ENCODE results near the gene FCN1. TPM values are rescaled to one million over a fixed set of nuclear protein-coding genes. Genes with fewer than 3 reads are reported as not detected.

Gene FCN1
- total RNA-seq, 3 donors from 2014 or later, result 0.44 to 5.1 (median 2.9) TPM

- DNase-seq (ENCODE audit: low spot score in 2 of 2), result no peak
- no peak for TF ChIP-seq POLR2A (IDR thresholded peaks at IDR 0.05)
- no peak for TF ChIP-seq POLR2AphosphoS5 (IDR thresholded peaks at IDR 0.05)
- TF ChIP-seq, protein P1, sequence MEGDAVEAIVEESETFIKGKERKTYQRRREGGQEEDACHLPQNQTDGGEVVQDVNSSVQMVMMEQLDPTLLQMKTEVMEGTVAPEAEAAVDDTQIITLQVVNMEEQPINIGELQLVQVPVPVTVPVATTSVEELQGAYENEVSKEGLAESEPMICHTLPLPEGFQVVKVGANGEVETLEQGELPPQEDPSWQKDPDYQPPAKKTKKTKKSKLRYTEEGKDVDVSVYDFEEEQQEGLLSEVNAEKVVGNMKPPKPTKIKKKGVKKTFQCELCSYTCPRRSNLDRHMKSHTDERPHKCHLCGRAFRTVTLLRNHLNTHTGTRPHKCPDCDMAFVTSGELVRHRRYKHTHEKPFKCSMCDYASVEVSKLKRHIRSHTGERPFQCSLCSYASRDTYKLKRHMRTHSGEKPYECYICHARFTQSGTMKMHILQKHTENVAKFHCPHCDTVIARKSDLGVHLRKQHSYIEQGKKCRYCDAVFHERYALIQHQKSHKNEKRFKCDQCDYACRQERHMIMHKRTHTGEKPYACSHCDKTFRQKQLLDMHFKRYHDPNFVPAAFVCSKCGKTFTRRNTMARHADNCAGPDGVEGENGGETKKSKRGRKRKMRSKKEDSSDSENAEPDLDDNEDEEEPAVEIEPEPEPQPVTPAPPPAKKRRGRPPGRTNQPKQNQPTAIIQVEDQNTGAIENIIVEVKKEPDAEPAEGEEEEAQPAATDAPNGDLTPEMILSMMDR (IDR thresholded peaks at IDR 0.05), result no peak
- H3K27ac ChIP-seq, result peak overlapping the region in 1 of 2 donors; percentile 52
Observed at GRCh38 chr9:134898319-134898718, 19.4 kb downstream of the FCN1 start.

GRCh38 chr9:134897584-134898170 lies 20.0 kb downstream of the FCN1 start:
- intact Hi-C loops (cut with DNase I; ENCODE audit: low total_unique reads), result no loop called here
- Histone ChIP-seq H3K4me1 (peaks cover 0 to 8% of the 10 kb centered on the region in 2 donors), H3K27ac (peak overlapping the region in 1 of 2 donors; percentile 52), H3K4me3 (no peak overlapping the region), H3K36me3 (no peaks in the 10 kb centered on the region), H3K27me3 (no peaks in the 10 kb centered on the region), H3K9me3 (peaks cover 8 to 10% of the 10 kb centered on the region in 2 donors)
- TF ChIP-seq, protein P1 (IDR thresholded peaks at IDR 0.05), result no peak
- TF ChIP-seq POLR2A (IDR thresholded peaks at IDR 0.05), result no peak
- TF ChIP-seq POLR2AphosphoS5 (IDR thresholded peaks at IDR 0.05), result no peak
- no peak for DNase-seq (ENCODE audit: low spot score in 2 of 2)

More at GRCh38 chr9:134898319-134898718, 19.4 kb downstream of the FCN1 start:
- no peaks in the 10 kb centered on the region for H3K36me3 ChIP-seq
- peaks cover 0 to 8% of the 10 kb centered on the region in 2 donors for H3K4me1 ChIP-seq
- H3K4me3 ChIP-seq, result no peak overlapping the region
- H3K9me3 ChIP-seq, result peaks cover 8 to 10% of the 10 kb centered on the region in 2 donors
- no peaks in the 10 kb centered on the region for H3K27me3 ChIP-seq
- intact Hi-C loops (cut with DNase I; ENCODE audit: low total_unique reads), result no loop called here

GRCh38 chr9:134896834-134897583 lies 20.7 kb downstream of the FCN1 start:
- H3K27me3 ChIP-seq, result no peaks in the 10 kb centered on the region
- H3K36me3 ChIP-seq, result no peaks in the 10 kb centered on the region
- intact Hi-C loops (cut with DNase I; ENCODE audit: low total_unique reads), result no loop called here
- DNase-seq (ENCODE audit: low spot score in 2 of 2), result no peak
- H3K27ac ChIP-seq, result peak overlapping the region; percentile 68 to 82
- peaks cover 8 to 10% of the 10 kb centered on the region in 2 donors for H3K9me3 ChIP-seq
- TF ChIP-seq POLR2A (IDR thresholded peaks at IDR 0.05) (no peak), POLR2AphosphoS5 (IDR thresholded peaks at IDR 0.05) (no peak)
- TF ChIP-seq, protein P1 (IDR thresholded peaks at IDR 0.05), result no peak
- H3K4me3 ChIP-seq, result no peak overlapping the region
- H3K4me1 ChIP-seq, result peaks cover 0 to 8% of the 10 kb centered on the region in 2 donors

- Histone ChIP-seq H3K4me3 (peak overlapping the region in 1 of 3 donors; percentile 39), H3K27ac (peak overlapping the region; percentile 68 to 82), H3K4me1 (peaks cover 0 to 8% of the 10 kb centered on the region in 2 donors), H3K9me3 (peaks cover 8 to 10% of the 10 kb centered on the region in 2 donors), H3K27me3 (no peaks in the 10 kb centered on the region), H3K36me3 (no peaks in the 10 kb centered on the region)
- intact Hi-C loops (cut with DNase I; ENCODE audit: low total_unique reads), result no loop called here
- peak; percentile 47 to 67 for DNase-seq (ENCODE audit: low spot score in 2 of 2)
- peak; percentile 38 to 71 (median 45) for TF ChIP-seq POLR2AphosphoS5 (IDR thresholded peaks at IDR 0.05)
- TF ChIP-seq, protein P1 (IDR thresholded peaks at IDR 0.05), result no peak
- no peak for TF ChIP-seq POLR2A (IDR thresholded peaks at IDR 0.05)
Observed at GRCh38 chr9:134895908-134896833, 21.5 kb downstream of the FCN1 start.

Data from breast epithelium (tissue), 4 donors.